HCT116 (cell line): Measurements from ENCODE around the gene TMEM125. TPM values are rescaled to one million over a fixed set of nuclear protein-coding genes. Genes with fewer than 3 reads are reported as not detected.

Experiments
- ATAC-seq: fragments of 200-7000 bp; cut with Tn5 transposase; 2 replicates; pipeline ENCODE4 v1.9.1; 2020; ENCODE audit warnings: mild to moderate bottlenecking, moderate library complexity
- BruUV-seq: library from RNA; stranded (reverse); fragments of 400-500 nt; replicated peaks from 2 replicates; lab custom pipeline; 2021; lab: Mats Ljungman, UMichigan
- CTCF ChIA-PET: fragments of 300-600 bp; sonication (Branson Sonifier 250); formaldehyde crosslinking; loops from one replicate; lab custom pipeline; 2021; ENCODE audit warnings: antibody characterized with exemption; lab: Charles Lee
- POLR2A ChIA-PET: fragments of 300-600, 350-600 bp; sonication (Branson Sonifier 250); formaldehyde crosslinking; loops from one replicate; lab custom pipeline; 2021; ENCODE audit warnings: antibody characterized with exemption; lab: Charles Lee
- RAD21 ChIA-PET, 2 experiments: fragments of 300-600 bp; sonication (Branson Sonifier 250); formaldehyde crosslinking; loops; one replicate each; lab custom pipeline; 2023; ENCODE audit warnings: low total read pairs in 2 of 2; ENCODE audit not compliant: uncharacterized antibody in 2 of 2, unreplicated experiment in 2 of 2, low non-redundant PET in 1 of 2; lab: Charles Lee
- DNase-seq: peaks from one replicate; pipeline ENCODE4 v3.0.0-alpha.2; 2010; ENCODE audit warnings: low read depth, low spot score
- H2AFZ ChIP-seq: fragments of 200-600 bp; shearing (Covaris generic), sonication (generic); 2 replicates; pipeline ENCODE4 v1.6.1; 2017; ENCODE audit warnings: low read depth, mixed run types, mixed read lengths, antibody characterized with exemption, low read length; ENCODE audit not compliant: poor library complexity, severe bottlenecking
- H3K27ac ChIP-seq: 2 replicates; pipeline ENCODE4 v1.5.1; 2012; ENCODE audit warnings: low read depth, low read length
- H3K27me3 ChIP-seq: fragments of 200-600 bp; sonication (generic); 2 replicates; pipeline ENCODE4 v1.6.1; 2016; ENCODE audit warnings: mixed run types, low read length, mixed read lengths; ENCODE audit not compliant: insufficient read depth
- H3K36me3 ChIP-seq, 2 experiments: fragments of 200-500 bp in 1 of 2; fragments of 200-600 bp in 1 of 2; sonication (Bioruptor generic) in 1 of 2; sonication (generic) in 1 of 2; 2 replicates each; pipeline versions ENCODE4 v1.5.1 to v1.6.1; 2014 to 2016; ENCODE audit warnings: low read length in 2 of 2, inconsistent platforms in 1 of 2, mixed read lengths in 1 of 2, mixed run types in 1 of 2; ENCODE audit not compliant: insufficient read depth in 2 of 2, control insufficient read depth in 1 of 2
- H3K4me1 ChIP-seq, 2 experiments: fragments of 200-600 bp in 1 of 2; sonication (generic) in 1 of 2; 2 replicates each; pipeline versions ENCODE4 v1.5.1 to v1.6.1; 2012 to 2017; ENCODE audit warnings: low read length in 2 of 2, inconsistent platforms in 1 of 2, mild to moderate bottlenecking in 1 of 2, mixed read lengths in 1 of 2, mixed run types in 1 of 2, moderate library complexity in 1 of 2; ENCODE audit not compliant: insufficient read depth in 2 of 2, control insufficient read depth in 1 of 2
- H3K4me2 ChIP-seq: fragments of 200-600 bp; sonication (generic); 2 replicates; pipeline ENCODE4 v1.6.1; 2017; ENCODE audit warnings: mixed run types, low read length, mixed read lengths
- H3K4me3 ChIP-seq, 2 experiments: fragments of 200-600 bp in 1 of 2; sonication (generic) in 1 of 2; replicated peaks in 1 of 2; 2 replicates each; pipeline ENCODE4 v1.5.1; 2011 to 2016; ENCODE audit warnings: low read length in 2 of 2, control low read depth in 1 of 2, low read depth in 1 of 2, mild to moderate bottlenecking in 1 of 2, mixed read lengths in 1 of 2, mixed run types in 1 of 2
- H3K79me2 ChIP-seq: fragments of 200-600 bp; sonication (generic); 2 replicates; pipeline ENCODE4 v1.6.1; 2017; ENCODE audit warnings: mild to moderate bottlenecking, mixed run types, low read length, moderate library complexity, mixed read lengths; ENCODE audit not compliant: insufficient read depth
- H3K9ac ChIP-seq: fragments of 200-600 bp; sonication (generic); 2 replicates; pipeline ENCODE4 v1.6.1; 2016; ENCODE audit warnings: low read length, mixed read lengths
- H3K9me2 ChIP-seq: fragments of 200-600 bp; sonication (generic), shearing (Covaris generic); 2 replicates; pipeline ENCODE4 v1.6.1; 2017; ENCODE audit warnings: mixed run types, mild to moderate bottlenecking, moderate library complexity; ENCODE audit not compliant: insufficient read depth
- H3K9me3 ChIP-seq, 2 experiments: fragments of 200-500 bp in 1 of 2; fragments of 200-600 bp in 1 of 2; sonication (Bioruptor generic) in 1 of 2; sonication (generic) in 1 of 2; 2 replicates each; pipeline ENCODE4 v1.6.1; 2014 to 2017; ENCODE audit warnings: low read length in 2 of 2, mixed read lengths in 2 of 2, inconsistent platforms in 1 of 2, low read depth in 1 of 2, mild to moderate bottlenecking in 1 of 2, mixed run types in 1 of 2, moderate library complexity in 1 of 2; ENCODE audit not compliant: control insufficient read depth in 1 of 2, insufficient read depth in 1 of 2
- H4K20me1 ChIP-seq: fragments of 200-600 bp; sonication (generic), shearing (Covaris generic); 2 replicates; pipeline ENCODE4 v1.6.1; 2017; ENCODE audit warnings: mixed run types, mild to moderate bottlenecking, moderate library complexity; ENCODE audit not compliant: insufficient read depth
- CBX3 ChIP-seq: IDR thresholded peaks from 2 replicates; pipeline ENCODE4 v1.6.1; 2012; ENCODE audit warnings: low read depth
- ELF1 ChIP-seq: IDR thresholded peaks from 2 replicates; pipeline ENCODE4 v1.6.1; 2012; ENCODE audit warnings: low read depth, borderline replicate concordance
- EZH2 ChIP-seq: fragments of 200-600 bp; sonication (generic); IDR thresholded peaks from 2 replicates; pipeline ENCODE4 v1.6.1; 2017; ENCODE audit warnings: antibody characterized with exemption, mixed run types
- EZH2phosphoT487 ChIP-seq: fragments of 200-600 bp; IDR thresholded peaks from 2 replicates; pipeline ENCODE4 v1.6.1; 2018; ENCODE audit warnings: antibody characterized with exemption, borderline replicate concordance
- FOSL1 ChIP-seq: IDR thresholded peaks from 2 replicates; pipeline ENCODE4 v1.6.1; 2012; ENCODE audit warnings: low read depth
- JUND ChIP-seq: IDR thresholded peaks from 2 replicates; pipeline ENCODE4 v1.6.1; 2012
- POLR2AphosphoS5 ChIP-seq: IDR thresholded peaks from 2 replicates; pipeline ENCODE4 v1.6.1; 2011; ENCODE audit warnings: mild to moderate bottlenecking, low read depth, low read length, moderate library complexity
- RAD21 ChIP-seq: IDR thresholded peaks from 2 replicates; pipeline ENCODE4 v1.6.1; 2012; ENCODE audit warnings: low read depth, mild to moderate bottlenecking
- SIN3A ChIP-seq: IDR thresholded peaks from 2 replicates; pipeline ENCODE4 v1.6.1; 2012; ENCODE audit warnings: low read depth
- SRF ChIP-seq: IDR thresholded peaks from 2 replicates; pipeline ENCODE4 v1.6.1; 2012; ENCODE audit warnings: low read depth
- TCF7L2 ChIP-seq: IDR thresholded peaks from 2 replicates; pipeline ENCODE4 v1.7.0; 2011; ENCODE audit warnings: borderline replicate concordance, inconsistent platforms; ENCODE audit not compliant: insufficient read depth, insufficient read length; ENCODE audit errors: extremely low read depth
- ZNF274 ChIP-seq: fragments of 200-500 bp; sonication (Bioruptor generic); IDR thresholded peaks from 2 replicates; pipeline ENCODE4 v1.6.1; 2014; ENCODE audit warnings: mild to moderate bottlenecking, low read depth, low read length, inconsistent platforms
- intact Hi-C: fragments of 100-400 bp; cut with micrococcal nuclease; formaldehyde crosslinking; loops from 2 replicates; pipeline ENCODE4 v1.10.0; 2022
- total RNA-seq: library from RNA; stranded (reverse); gene quantifications from one replicate; pipeline ENCODE4 v1.2.1, GENCODE V29; 2021; ENCODE audit not compliant: unreplicated experiment
- TF ChIP-seq, protein P1 (sequence below): IDR thresholded peaks from 2 replicates; pipeline ENCODE4 v1.6.1; 2012; ENCODE audit warnings: low read depth
- TF ChIP-seq, protein P2 (sequence below): IDR thresholded peaks from 2 replicates; pipeline ENCODE4 v1.6.1; 2012
- TF ChIP-seq, protein P3 (sequence below): IDR thresholded peaks from 2 replicates; pipeline ENCODE4 v1.6.1; 2012
- TF ChIP-seq, protein P4 (sequence below): IDR thresholded peaks from 2 replicates; pipeline ENCODE4 v1.6.1; 2011; ENCODE audit warnings: mild to moderate bottlenecking, low read length, moderate library complexity; ENCODE audit not compliant: insufficient replicate concordance; ENCODE audit errors: extremely low read depth

The TMEM125 gene
- total RNA-seq, 1 experiment from 2014 or later, result 13.9 TPM

DNA sequence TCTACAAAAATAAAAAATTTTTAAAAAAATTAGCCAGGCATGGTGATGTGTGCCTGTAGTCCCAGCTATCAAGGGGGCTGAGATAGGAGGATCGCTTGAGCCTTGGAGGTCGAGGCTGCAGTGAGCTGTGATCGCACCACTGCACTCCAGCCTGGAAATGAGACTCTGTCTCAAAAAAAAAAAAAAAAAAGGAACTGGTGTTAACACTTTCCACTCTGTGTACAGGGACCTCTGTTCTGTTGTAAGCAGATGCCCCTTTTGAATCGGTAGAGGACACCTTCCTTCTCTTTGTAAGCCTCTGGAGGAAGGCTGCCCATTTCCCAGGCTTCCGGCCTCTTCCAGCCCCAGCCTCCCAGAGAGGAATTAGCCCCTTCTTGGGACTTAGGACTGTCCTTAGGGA lies 22.9 kb downstream of the TMEM125 start (continued):
- no peak for TF ChIP-seq ZNF274

DNA sequence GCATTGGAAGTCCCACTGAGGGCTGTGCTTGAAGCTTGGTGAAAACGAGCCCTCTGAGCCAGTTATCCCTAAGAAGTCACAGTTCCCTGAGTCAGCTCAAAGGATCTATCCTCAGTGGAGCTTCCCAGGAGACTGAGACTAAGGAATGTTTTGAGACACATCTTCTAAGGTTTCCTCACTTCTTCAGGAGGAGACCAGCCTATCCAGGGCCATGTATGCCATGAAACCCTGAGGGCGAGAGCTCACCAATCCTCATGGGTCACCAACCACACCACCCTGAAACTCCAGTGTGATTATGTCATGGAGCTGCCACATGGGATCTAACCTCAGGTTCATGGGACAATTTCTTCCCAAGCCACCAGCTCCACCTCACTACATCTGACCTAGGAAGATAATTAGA lies 23.4 kb downstream of the TMEM125 start:
- no peaks in the 10 kb centered on the region for H3K36me3 ChIP-seq
- ChIA-PET RAD21 (no interaction called here), CTCF (interaction anchor here (1.9 kb wide), 1 partner anchor 7 kb away, joined by 11 read pairs; the partner anchor contains the start of gene C1orf210), POLR2A (no interaction called here)
- no TSS peak for BruUV-seq
- no peak overlapping the region for H2AFZ ChIP-seq
- no peak overlapping the region for H3K9ac ChIP-seq
- no peaks in the 10 kb centered on the region for H3K9me2 ChIP-seq
- no peaks in the 10 kb centered on the region for H3K9me3 ChIP-seq
- H3K27ac ChIP-seq, result no peak overlapping the region
- no peak overlapping the region for H3K4me3 ChIP-seq
- TF ChIP-seq, protein P1, sequence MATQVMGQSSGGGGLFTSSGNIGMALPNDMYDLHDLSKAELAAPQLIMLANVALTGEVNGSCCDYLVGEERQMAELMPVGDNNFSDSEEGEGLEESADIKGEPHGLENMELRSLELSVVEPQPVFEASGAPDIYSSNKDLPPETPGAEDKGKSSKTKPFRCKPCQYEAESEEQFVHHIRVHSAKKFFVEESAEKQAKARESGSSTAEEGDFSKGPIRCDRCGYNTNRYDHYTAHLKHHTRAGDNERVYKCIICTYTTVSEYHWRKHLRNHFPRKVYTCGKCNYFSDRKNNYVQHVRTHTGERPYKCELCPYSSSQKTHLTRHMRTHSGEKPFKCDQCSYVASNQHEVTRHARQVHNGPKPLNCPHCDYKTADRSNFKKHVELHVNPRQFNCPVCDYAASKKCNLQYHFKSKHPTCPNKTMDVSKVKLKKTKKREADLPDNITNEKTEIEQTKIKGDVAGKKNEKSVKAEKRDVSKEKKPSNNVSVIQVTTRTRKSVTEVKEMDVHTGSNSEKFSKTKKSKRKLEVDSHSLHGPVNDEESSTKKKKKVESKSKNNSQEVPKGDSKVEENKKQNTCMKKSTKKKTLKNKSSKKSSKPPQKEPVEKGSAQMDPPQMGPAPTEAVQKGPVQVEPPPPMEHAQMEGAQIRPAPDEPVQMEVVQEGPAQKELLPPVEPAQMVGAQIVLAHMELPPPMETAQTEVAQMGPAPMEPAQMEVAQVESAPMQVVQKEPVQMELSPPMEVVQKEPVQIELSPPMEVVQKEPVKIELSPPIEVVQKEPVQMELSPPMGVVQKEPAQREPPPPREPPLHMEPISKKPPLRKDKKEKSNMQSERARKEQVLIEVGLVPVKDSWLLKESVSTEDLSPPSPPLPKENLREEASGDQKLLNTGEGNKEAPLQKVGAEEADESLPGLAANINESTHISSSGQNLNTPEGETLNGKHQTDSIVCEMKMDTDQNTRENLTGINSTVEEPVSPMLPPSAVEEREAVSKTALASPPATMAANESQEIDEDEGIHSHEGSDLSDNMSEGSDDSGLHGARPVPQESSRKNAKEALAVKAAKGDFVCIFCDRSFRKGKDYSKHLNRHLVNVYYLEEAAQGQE, result no peak
- TF ChIP-seq RAD21 (no peak), CBX3 (no peak), ZNF274 (no peak), TCF7L2 (no peak), EZH2 (no peak), EZH2phosphoT487 (no peak), POLR2AphosphoS5 (no peak), FOSL1 (no peak), ELF1 (no peak), JUND (no peak), SRF (no peak), SIN3A (no peak)
- TF ChIP-seq, protein P2, sequence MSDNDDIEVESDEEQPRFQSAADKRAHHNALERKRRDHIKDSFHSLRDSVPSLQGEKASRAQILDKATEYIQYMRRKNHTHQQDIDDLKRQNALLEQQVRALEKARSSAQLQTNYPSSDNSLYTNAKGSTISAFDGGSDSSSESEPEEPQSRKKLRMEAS, result no peak
- TF ChIP-seq, protein P3, sequence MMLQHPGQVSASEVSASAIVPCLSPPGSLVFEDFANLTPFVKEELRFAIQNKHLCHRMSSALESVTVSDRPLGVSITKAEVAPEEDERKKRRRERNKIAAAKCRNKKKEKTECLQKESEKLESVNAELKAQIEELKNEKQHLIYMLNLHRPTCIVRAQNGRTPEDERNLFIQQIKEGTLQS, result no peak
- TF ChIP-seq, protein P4, sequence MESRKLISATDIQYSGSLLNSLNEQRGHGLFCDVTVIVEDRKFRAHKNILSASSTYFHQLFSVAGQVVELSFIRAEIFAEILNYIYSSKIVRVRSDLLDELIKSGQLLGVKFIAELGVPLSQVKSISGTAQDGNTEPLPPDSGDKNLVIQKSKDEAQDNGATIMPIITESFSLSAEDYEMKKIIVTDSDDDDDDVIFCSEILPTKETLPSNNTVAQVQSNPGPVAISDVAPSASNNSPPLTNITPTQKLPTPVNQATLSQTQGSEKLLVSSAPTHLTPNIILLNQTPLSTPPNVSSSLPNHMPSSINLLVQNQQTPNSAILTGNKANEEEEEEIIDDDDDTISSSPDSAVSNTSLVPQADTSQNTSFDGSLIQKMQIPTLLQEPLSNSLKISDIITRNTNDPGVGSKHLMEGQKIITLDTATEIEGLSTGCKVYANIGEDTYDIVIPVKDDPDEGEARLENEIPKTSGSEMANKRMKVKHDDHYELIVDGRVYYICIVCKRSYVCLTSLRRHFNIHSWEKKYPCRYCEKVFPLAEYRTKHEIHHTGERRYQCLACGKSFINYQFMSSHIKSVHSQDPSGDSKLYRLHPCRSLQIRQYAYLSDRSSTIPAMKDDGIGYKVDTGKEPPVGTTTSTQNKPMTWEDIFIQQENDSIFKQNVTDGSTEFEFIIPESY, result no peak
- 0 out of 2 replicates have a peak, but pooled peaks cover under 1% of the 10 kb centered on the region for H3K27me3 ChIP-seq
- no peaks in the 10 kb centered on the region for H4K20me1 ChIP-seq
- H3K4me2 ChIP-seq, result no peak overlapping the region
- intact Hi-C loops, result no loop called here
- ATAC-seq, result no peak
- DNase-seq, result no peak
- H3K4me1 ChIP-seq, result peaks cover 8 to 16% of the 10 kb centered on the region in 2 experiments; a peak in 3 of 4 replicates
- no peaks in the 10 kb centered on the region for H3K79me2 ChIP-seq
